GM23248 (cell line): ENCODE data around the gene APC2.

Experiments
- EZH2 ChIP-seq: fragments of 200-600 bp; sonication (generic); IDR thresholded peaks from 2 replicates; pipeline ENCODE4 v1.6.1; 2018; ENCODE audit warnings: antibody characterized with exemption, mild to moderate bottlenecking; ENCODE audit not compliant: insufficient read depth, poor library complexity, severe bottlenecking
- EZH2phosphoT487 ChIP-seq: fragments of 200-600 bp; sonication (generic); IDR thresholded peaks from 2 replicates; pipeline ENCODE4 v1.6.1; 2018; ENCODE audit warnings: antibody characterized with exemption, moderate library complexity, mild to moderate bottlenecking, low read depth; ENCODE audit not compliant: insufficient read depth

GRCh38 chr19:1487576-1488281 lies 37.8 kb downstream of the APC2 start:
- TF ChIP-seq EZH2, result no peak
- no peak for TF ChIP-seq EZH2phosphoT487
